SU-DHL-6 (cell line): ENCODE data around the gene TM4SF18.

Experiments used
- H2AFZ ChIP-seq: fragments of 200-600 bp; sonication (generic); 2 replicates; pipeline ENCODE4 v1.6.1; 2014; ENCODE audit warnings: low read depth, mild to moderate bottlenecking, moderate library complexity, mixed read lengths, antibody characterized with exemption, low read length; ENCODE audit not compliant: severe bottlenecking
- H3F3A ChIP-seq: fragments of 200-600 bp; shearing (Covaris generic); 2 replicates; pipeline ENCODE4 v1.6.0; 2016; ENCODE audit warnings: antibody characterized with exemption, mild to moderate bottlenecking; ENCODE audit not compliant: insufficient read depth
- H3K27ac ChIP-seq: fragments of 200-600 bp; sonication (generic); 2 replicates; pipeline ENCODE4 v1.5.1; 2016; ENCODE audit warnings: low read depth, mild to moderate bottlenecking, low read length, moderate library complexity, mixed read lengths
- H3K27me3 ChIP-seq: fragments of 200-600 bp; sonication (generic), shearing (Covaris generic); 2 replicates; pipeline ENCODE4 v1.6.0; 2014; ENCODE audit warnings: mild to moderate bottlenecking, low read length
- H3K36me3 ChIP-seq: fragments of 200-600 bp; sonication (generic); 2 replicates; pipeline ENCODE4 v1.6.1; 2014; ENCODE audit warnings: mild to moderate bottlenecking, low read length, mixed read lengths
- H3K4me2 ChIP-seq: fragments of 300-600, 200-600 bp; shearing (Covaris generic), sonication (generic); 2 replicates; pipeline ENCODE4 v1.6.0; 2014; ENCODE audit warnings: low read length, low read depth, mild to moderate bottlenecking; ENCODE audit not compliant: poor library complexity, severe bottlenecking
- H3K4me3 ChIP-seq: fragments of 200-600 bp; sonication (generic); 2 replicates; pipeline ENCODE4 v1.5.1; 2014; ENCODE audit warnings: antibody characterized with exemption, low read length, mild to moderate bottlenecking, mixed read lengths; ENCODE audit not compliant: insufficient read depth, poor library complexity, severe bottlenecking
- H3K79me2 ChIP-seq: fragments of 200-600 bp; sonication (generic); 2 replicates; pipeline ENCODE4 v1.6.1; 2014; ENCODE audit warnings: mild to moderate bottlenecking, low read length, moderate library complexity; ENCODE audit not compliant: insufficient read depth
- H3K9ac ChIP-seq: fragments of 200-600 bp; sonication (generic); 2 replicates; pipeline ENCODE4 v1.7.0; 2014; ENCODE audit warnings: mild to moderate bottlenecking, low read length
- H3K9me2 ChIP-seq: fragments of 200-600 bp; sonication (generic); replicated peaks from 2 replicates; pipeline ENCODE4 v1.6.1; 2014; ENCODE audit warnings: low read length; ENCODE audit not compliant: insufficient read depth
- H3K9me3 ChIP-seq: fragments of 200-600 bp; sonication (generic); 2 replicates; pipeline ENCODE4 v1.6.1; 2014; ENCODE audit warnings: low read length, mixed read lengths; ENCODE audit not compliant: insufficient read depth
- H4K20me1 ChIP-seq: fragments of 200-600 bp; sonication (generic); 2 replicates; pipeline ENCODE4 v1.6.1; 2014; ENCODE audit warnings: low read depth, mild to moderate bottlenecking, antibody characterized with exemption, low read length, moderate library complexity, mixed read lengths
- EZH2phosphoT487 ChIP-seq: fragments of 200-600 bp; sonication (generic), shearing (Covaris generic); conservative IDR thresholded peaks from 2 replicates; pipeline ENCODE4 v1.6.1; 2018; ENCODE audit warnings: mild to moderate bottlenecking, antibody characterized with exemption, low read length, moderate library complexity, mixed read lengths
- TF ChIP-seq, protein P1 (sequence below): fragments of 200-600 bp; sonication (generic); IDR thresholded peaks from one replicate; pipeline ENCODE4 v1.5.1; 2017; ENCODE audit warnings: antibody characterized with exemption, mild to moderate bottlenecking, low read length, moderate library complexity; ENCODE audit not compliant: insufficient read depth, poor library complexity, severe bottlenecking

Gene TM4SF18

DNA sequence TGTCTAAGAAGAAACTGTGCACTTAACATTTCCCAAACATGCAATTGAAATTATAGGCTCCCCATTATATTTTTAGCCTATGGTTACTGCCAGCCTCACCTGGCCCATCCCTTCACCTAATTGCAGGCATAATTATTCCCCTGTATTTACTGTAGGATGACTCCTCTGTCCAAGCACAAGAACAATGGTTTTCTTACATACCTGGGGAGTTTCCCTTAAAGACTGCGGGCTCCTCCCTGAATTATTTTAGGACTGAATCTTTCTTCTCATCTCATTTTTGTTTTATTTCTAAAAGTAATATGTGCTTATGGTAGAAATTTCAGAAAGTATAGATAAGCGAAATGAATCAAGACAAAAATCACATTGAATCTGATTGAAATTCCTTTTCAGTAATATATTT lies 32.6 kb upstream of the TM4SF18 start:
- Histone ChIP-seq H3K9me2 (no peaks in the 10 kb centered on the region), H3K36me3 (no peaks in the 10 kb centered on the region), H3K27me3 (no peaks in the 10 kb centered on the region), H3K9me3 (no peaks in the 10 kb centered on the region), H3K27ac (no peak overlapping the region), H3K9ac (no peak overlapping the region), H3K79me2 (no peaks in the 10 kb centered on the region), H3K4me2 (no peak overlapping the region), H3K4me3 (no peak overlapping the region), H4K20me1 (no peaks in the 10 kb centered on the region), H2AFZ (no peak overlapping the region), H3F3A (no peaks in the 10 kb centered on the region)
- TF ChIP-seq, protein P1, sequence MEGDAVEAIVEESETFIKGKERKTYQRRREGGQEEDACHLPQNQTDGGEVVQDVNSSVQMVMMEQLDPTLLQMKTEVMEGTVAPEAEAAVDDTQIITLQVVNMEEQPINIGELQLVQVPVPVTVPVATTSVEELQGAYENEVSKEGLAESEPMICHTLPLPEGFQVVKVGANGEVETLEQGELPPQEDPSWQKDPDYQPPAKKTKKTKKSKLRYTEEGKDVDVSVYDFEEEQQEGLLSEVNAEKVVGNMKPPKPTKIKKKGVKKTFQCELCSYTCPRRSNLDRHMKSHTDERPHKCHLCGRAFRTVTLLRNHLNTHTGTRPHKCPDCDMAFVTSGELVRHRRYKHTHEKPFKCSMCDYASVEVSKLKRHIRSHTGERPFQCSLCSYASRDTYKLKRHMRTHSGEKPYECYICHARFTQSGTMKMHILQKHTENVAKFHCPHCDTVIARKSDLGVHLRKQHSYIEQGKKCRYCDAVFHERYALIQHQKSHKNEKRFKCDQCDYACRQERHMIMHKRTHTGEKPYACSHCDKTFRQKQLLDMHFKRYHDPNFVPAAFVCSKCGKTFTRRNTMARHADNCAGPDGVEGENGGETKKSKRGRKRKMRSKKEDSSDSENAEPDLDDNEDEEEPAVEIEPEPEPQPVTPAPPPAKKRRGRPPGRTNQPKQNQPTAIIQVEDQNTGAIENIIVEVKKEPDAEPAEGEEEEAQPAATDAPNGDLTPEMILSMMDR: no peak
- TF ChIP-seq EZH2phosphoT487: no peak

DNA sequence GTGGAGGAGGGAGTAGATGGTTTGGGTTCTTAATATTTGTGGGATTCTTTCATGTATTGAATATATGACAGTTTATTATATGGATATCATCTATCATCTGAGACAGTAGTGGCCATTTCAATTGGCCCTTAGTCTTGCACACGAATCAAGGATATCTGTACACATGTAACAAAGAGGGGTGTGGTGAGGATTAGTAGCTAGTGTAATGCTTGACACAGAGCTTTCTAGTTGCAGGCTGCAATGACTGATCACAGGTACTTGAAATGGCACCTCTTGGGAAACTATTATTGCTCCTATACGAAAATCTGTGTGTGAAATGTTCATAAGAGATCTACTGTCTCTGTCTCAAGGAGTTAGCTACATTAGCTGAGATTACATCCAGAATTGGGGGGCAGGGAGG lies 31.2 kb upstream of the TM4SF18 start:
- TF ChIP-seq, protein P1: no peak
- TF ChIP-seq EZH2phosphoT487: no peak
- H3K27me3 ChIP-seq: no peaks in the 10 kb centered on the region
- H3K9ac ChIP-seq: no peak overlapping the region

DNA sequence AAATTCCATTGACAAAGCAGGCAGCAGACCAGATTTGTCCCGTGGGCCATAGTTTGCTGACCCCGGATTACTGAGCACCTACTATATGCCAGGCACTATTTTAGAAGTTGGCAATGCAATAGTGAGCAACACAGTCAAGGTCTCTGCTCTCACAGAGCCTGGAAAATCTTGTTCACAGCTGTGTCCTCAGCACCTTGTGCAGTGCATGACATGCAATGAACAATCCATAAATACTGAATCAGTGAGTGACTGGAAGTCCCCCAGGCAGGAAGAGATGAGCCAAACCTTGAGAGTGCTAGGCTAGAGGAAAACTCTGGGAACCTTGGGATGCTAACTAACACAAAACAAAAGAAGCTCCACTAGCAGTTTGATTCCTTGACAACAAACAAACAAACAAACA lies 29.6 kb upstream of the TM4SF18 start:
- Histone ChIP-seq H3K79me2 (no peaks in the 10 kb centered on the region), H3K27ac (no peak overlapping the region), H3K9me3 (no peaks in the 10 kb centered on the region), H3K4me3 (no peak overlapping the region), H3F3A (no peaks in the 10 kb centered on the region), H3K27me3 (no peaks in the 10 kb centered on the region), H3K9me2 (no peaks in the 10 kb centered on the region), H3K36me3 (no peaks in the 10 kb centered on the region), H4K20me1 (no peaks in the 10 kb centered on the region), H2AFZ (no peak overlapping the region), H3K4me2 (no peak overlapping the region), H3K9ac (no peak overlapping the region)
- no peak for TF ChIP-seq EZH2phosphoT487
- TF ChIP-seq, protein P1: no peak

More for the DNA sequence above, 31.2 kb upstream of the TM4SF18 start:
- H3K36me3 ChIP-seq: no peaks in the 10 kb centered on the region
- no peaks in the 10 kb centered on the region for H3K9me3 ChIP-seq
- no peaks in the 10 kb centered on the region for H3K79me2 ChIP-seq
- no peak overlapping the region for H3K27ac ChIP-seq
- no peak overlapping the region for H2AFZ ChIP-seq
- no peaks in the 10 kb centered on the region for H4K20me1 ChIP-seq
- no peaks in the 10 kb centered on the region for H3F3A ChIP-seq
- no peaks in the 10 kb centered on the region for H3K9me2 ChIP-seq
- no peak overlapping the region for H3K4me2 ChIP-seq
- no peak overlapping the region for H3K4me3 ChIP-seq
